Nephron (organoid): ENCODE data around the gene CHN2.

Experiments used
- H3K27ac Mint-ChIP-seq, 3 experiments: 2 replicates each; pipeline ENCODE4 v1.8.0; 2020; ENCODE audit warnings: mixed read lengths in 3 of 3, mild to moderate bottlenecking in 2 of 3, moderate library complexity in 1 of 3
- H3K27me3 Mint-ChIP-seq: 2 replicates; pipeline ENCODE4 v1.8.0; 2021; ENCODE audit warnings: low read depth, mild to moderate bottlenecking, moderate library complexity, mixed read lengths
- H3K36me3 Mint-ChIP-seq: 2 replicates; pipeline ENCODE4 v1.8.0; 2020; ENCODE audit warnings: low read depth, mixed read lengths
- H3K4me1 Mint-ChIP-seq: 2 replicates; pipeline ENCODE4 v1.8.0; 2020; ENCODE audit warnings: mixed read lengths
- H3K4me3 Mint-ChIP-seq, 3 experiments: 2 replicates each; pipeline ENCODE4 v1.8.0; 2020; ENCODE audit warnings: mild to moderate bottlenecking in 3 of 3, mixed read lengths in 3 of 3, moderate library complexity in 2 of 3
- H3K9me3 Mint-ChIP-seq: 2 replicates; pipeline ENCODE4 v1.8.0; 2020; ENCODE audit warnings: mixed read lengths
- TF ChIP-seq, protein P1 (sequence below), 3 experiments: fragments of 200-600 bp; sonication (generic); IDR thresholded peaks; one replicate each; pipeline ENCODE4 v1.5.0; 2021; ENCODE audit warnings: antibody characterized with exemption in 3 of 3; ENCODE audit not compliant: unreplicated experiment in 3 of 3

The CHN2 gene

GRCh38 chr7:29364661-29365060 is 170.1 kb downstream of the CHN2 start:
- Mint-ChIP-seq H3K36me3 (no peaks in the 10 kb centered on the region), H3K4me1 (no peaks in the 10 kb centered on the region), H3K4me3 (no peak overlapping the region), H3K27me3 (no peaks in the 10 kb centered on the region), H3K9me3 (no peaks in the 10 kb centered on the region), H3K27ac (no peak overlapping the region)
- TF ChIP-seq, protein P1, sequence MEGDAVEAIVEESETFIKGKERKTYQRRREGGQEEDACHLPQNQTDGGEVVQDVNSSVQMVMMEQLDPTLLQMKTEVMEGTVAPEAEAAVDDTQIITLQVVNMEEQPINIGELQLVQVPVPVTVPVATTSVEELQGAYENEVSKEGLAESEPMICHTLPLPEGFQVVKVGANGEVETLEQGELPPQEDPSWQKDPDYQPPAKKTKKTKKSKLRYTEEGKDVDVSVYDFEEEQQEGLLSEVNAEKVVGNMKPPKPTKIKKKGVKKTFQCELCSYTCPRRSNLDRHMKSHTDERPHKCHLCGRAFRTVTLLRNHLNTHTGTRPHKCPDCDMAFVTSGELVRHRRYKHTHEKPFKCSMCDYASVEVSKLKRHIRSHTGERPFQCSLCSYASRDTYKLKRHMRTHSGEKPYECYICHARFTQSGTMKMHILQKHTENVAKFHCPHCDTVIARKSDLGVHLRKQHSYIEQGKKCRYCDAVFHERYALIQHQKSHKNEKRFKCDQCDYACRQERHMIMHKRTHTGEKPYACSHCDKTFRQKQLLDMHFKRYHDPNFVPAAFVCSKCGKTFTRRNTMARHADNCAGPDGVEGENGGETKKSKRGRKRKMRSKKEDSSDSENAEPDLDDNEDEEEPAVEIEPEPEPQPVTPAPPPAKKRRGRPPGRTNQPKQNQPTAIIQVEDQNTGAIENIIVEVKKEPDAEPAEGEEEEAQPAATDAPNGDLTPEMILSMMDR (IDR thresholded peaks at IDR 0.05; ENCODE audit: unreplicated experiment in 3 of 3), result no peak

DNA sequence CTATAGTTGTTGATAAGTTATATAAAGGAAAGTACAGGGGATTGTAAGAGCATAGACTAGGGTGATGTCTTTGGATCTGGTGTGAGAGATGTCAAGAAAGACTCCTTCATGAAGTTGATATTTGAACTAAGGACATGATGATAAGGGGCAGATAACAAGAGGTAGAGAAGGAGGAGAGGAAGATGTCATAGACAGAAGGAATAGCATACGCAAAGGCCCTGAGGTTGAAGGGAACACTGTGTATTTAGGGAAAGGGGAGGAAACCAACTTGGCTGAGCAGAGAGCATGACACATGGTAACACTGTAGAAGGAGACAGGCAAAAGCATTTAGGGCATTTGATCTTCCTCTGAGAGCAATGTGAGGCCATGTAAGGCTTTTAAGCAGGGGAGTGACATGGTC is 170.8 kb downstream of the CHN2 start:
- H3K9me3 Mint-ChIP-seq, result no peaks in the 10 kb centered on the region
- TF ChIP-seq, protein P1 (IDR thresholded peaks at IDR 0.05; ENCODE audit: unreplicated experiment in 3 of 3), result no peak
- no peaks in the 10 kb centered on the region for H3K4me1 Mint-ChIP-seq
- H3K27ac Mint-ChIP-seq, result no peak overlapping the region
- H3K36me3 Mint-ChIP-seq, result no peaks in the 10 kb centered on the region
- no peak overlapping the region for H3K4me3 Mint-ChIP-seq
- H3K27me3 Mint-ChIP-seq, result no peaks in the 10 kb centered on the region

DNA sequence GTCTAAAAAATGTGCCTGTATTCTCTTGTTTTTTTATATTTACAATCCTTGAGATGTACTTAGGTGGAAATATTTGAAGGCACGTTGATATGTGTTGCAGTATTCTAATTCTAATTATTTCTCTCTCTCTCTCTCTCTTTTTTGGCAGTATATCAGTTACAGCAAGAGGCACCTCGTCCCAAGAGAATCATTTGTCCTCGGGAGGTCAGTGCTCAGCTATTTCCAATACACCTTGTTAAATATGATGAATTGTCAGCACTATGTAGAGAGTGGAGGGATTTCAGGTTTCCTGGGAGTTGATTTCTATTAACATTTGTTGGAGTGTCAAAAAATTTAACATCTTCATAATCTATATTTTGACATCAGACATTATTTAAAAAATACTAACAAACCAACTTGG is 173.2 kb downstream of the CHN2 start:
- no peaks in the 10 kb centered on the region for H3K4me1 Mint-ChIP-seq
- TF ChIP-seq, protein P1 (IDR thresholded peaks at IDR 0.05; ENCODE audit: unreplicated experiment in 3 of 3), result no peak
- no peaks in the 10 kb centered on the region for H3K9me3 Mint-ChIP-seq
- no peak overlapping the region for H3K4me3 Mint-ChIP-seq
- H3K27me3 Mint-ChIP-seq, result no peaks in the 10 kb centered on the region
- H3K36me3 Mint-ChIP-seq, result no peaks in the 10 kb centered on the region
- H3K27ac Mint-ChIP-seq, result no peak overlapping the region

DNA sequence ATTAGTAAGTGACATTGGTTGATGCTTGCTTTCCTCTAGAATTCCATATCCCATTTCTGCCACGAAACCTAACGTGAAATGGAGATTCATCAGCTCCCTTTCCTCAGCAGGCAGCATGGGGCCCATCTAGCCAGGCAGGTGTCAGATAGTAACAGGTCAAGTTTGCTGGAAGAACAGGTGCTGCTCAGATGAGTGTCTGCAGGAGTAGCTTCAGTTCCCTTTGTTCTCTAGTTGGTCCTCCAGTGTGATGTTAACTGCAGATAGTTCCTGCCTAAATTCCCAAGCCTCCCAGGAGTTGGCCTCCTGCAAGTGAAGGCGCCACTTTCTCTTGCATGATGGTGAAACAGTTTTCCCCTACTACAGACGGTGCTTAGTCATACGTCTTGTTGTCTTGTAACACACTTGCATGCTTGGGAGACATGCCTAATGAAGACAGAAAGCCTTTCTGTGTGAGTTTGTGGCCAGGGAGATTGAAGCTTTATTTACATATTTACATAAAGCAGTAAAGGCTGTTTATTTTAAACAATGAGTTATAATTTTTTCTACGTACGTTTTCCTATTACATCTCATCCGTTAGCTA is 175.4 kb downstream of the CHN2 start:
- Mint-ChIP-seq H3K4me3 (no peak overlapping the region), H3K27me3 (no peaks in the 10 kb centered on the region), H3K27ac (no peak overlapping the region), H3K4me1 (no peaks in the 10 kb centered on the region), H3K36me3 (no peaks in the 10 kb centered on the region), H3K9me3 (no peaks in the 10 kb centered on the region)
- TF ChIP-seq, protein P1 (IDR thresholded peaks at IDR 0.05; ENCODE audit: unreplicated experiment in 3 of 3), result no peak

GRCh38 chr7:29370531-29371314 is 176.1 kb downstream of the CHN2 start:
- TF ChIP-seq, protein P1 (IDR thresholded peaks at IDR 0.05; ENCODE audit: unreplicated experiment in 3 of 3), result no peak
- Mint-ChIP-seq H3K27me3 (no peaks in the 10 kb centered on the region), H3K36me3 (no peaks in the 10 kb centered on the region), H3K27ac (no peak overlapping the region), H3K9me3 (no peaks in the 10 kb centered on the region), H3K4me3 (no peak overlapping the region), H3K4me1 (no peaks in the 10 kb centered on the region)

GRCh38 chr7:29371472-29371871 is 176.9 kb downstream of the CHN2 start:
- TF ChIP-seq, protein P1 (IDR thresholded peaks at IDR 0.05; ENCODE audit: unreplicated experiment in 3 of 3), result no peak
- H3K36me3 Mint-ChIP-seq, result no peaks in the 10 kb centered on the region
- no peak overlapping the region for H3K27ac Mint-ChIP-seq
- H3K4me1 Mint-ChIP-seq, result no peaks in the 10 kb centered on the region
- H3K27me3 Mint-ChIP-seq, result no peaks in the 10 kb centered on the region
- no peak overlapping the region for H3K4me3 Mint-ChIP-seq
- H3K9me3 Mint-ChIP-seq, result no peaks in the 10 kb centered on the region
